Activated gamma-delta T cell (primary cell): ENCODE measurements around the gene C4orf50.

Experiments used
- DNase-seq: peaks from one replicate; lab custom pipeline; 2025; lab: John Stamatoyannopoulos, UW
- total RNA-seq, 2 donors: gene quantifications; one replicate each; lab custom pipeline; 2026; lab: John Stamatoyannopoulos, UW

C4orf50 gene
- 10.5 to 16.8 reads per million in 2 donors for total RNA-seq

DNA sequence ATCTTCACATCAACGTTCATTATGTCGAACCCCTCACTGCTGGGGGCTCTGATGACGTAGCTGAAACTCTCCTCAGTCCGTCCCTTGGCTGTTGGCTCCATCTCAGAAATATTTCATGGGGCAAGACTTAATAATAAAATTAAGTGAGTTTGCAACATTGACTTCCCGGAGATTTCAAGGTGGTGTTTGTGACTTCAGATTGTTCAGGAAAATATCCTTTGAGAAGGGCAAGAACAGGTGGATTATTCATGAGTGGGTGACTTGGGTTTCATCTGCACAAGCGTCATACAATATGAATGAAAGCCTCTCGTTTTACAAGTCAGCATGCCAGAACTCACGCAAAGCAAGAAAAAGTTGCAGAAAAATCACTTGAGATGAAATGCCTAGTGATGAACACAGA is at the start of gene C4orf50:
Gene C4orf50 (minus strand): TSS at position 101 of the 400 bp plus-strand sequence.
- no peak for DNase-seq

DNA sequence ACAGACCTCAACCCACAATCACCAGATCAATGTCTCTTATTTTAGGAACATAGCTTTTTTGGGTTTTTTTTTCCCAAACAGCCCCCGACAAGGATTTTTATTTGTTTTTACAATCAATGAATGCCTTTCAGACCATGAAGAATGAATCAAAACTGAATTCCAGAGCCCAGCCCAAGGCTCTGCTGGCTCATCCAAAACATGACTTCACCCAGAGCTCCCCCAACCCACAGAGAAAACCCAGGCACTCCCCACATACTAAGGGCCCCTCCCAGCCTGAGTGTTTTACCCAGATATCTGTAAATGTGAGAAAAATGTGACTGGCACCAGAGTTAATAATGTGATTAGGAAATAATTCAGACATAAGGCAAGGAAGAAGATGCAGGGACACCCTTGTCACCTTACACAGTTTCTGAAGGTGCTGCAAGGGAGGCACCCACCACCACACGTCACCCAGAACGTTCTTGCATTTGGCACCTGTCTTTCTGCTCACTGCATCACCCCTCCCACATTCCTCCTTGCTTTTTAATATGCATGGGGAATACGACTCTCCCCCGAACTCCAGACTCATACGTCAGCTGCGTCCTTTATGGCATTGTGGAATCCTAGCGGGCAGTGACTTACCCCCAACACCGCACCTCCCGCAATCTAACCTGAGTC is 47.8 kb upstream of the C4orf50 start:
- DNase-seq, result no peak

DNA sequence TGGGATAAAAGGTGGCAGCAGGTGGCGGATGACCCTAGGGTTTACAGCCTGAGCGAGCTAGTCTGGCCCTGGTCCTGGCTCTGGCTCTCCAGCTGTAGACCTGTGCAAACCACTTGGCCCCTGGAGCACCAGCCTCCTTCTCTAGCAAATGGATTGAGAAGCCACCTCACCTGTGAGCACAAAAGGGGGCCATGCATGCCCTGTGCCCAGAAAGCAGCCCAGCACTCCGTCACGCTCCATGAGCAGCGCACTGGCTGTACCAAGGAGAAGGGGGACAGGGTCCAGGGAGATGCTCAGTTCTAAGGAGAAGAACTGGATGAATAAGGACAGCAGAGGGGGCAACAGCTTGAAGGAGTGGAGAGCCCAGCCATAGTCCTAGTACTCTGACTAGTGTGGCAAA is 46.9 kb upstream of the C4orf50 start:
- DNase-seq, result no peak

DNA sequence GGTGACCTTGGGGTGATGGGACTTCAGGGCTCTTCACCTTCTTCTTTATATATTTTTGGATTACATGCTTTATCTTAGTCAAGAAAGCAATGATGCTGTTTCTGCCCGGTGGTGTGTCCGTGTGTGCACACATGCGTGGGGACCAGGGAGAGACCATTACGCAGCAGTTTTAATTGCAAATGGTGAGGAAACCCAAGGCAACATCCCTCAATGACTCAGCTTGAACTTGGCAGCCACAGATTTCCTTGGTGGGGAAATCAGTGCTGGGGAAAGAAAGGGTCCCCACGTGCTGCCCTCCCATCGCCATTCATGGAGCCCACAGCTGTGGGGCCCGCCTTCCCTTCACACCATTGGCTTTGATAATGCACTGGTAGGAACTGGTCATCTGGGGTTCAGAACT is 46.2 kb upstream of the C4orf50 start:
- no peak for DNase-seq

DNA sequence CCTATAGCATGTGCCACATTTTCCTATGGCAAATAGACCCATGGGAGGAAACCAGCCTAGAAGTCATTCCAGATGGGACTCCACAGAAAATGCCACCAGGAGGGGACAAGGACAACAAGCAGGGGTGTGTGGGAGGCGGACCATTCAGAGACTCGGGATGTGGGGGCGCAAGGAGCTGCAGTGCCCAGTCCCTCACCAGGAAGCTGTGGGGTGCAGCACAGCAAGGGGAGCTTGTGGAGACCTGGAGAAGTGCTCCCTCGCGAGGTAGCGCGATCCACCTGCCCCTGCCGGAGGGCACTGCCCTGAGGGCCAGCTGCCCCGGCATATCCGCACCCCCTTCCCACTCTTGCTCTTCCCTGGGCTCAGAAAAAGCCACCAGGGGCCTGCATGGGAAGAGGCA is 45.5 kb upstream of the C4orf50 start:
- DNase-seq, result no peak

DNA sequence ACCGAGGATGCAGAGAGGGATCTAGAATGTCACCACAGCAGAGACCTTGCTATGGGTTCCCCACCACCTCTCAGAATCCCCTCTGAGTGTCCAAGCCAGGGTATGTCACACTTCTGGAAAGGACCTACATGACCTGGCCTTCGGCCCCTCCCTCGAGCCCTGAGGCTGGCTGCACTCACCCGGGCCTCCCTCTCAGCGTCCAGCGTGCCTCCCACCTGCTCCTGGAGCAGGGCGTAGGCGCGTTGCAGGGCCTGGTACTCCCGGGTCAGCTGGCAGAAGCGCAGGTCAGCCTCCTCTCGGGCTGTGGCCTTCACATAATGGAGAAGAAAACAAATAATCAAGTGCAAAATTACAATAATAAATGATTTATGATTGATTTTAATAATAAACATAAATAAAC is 43.9 kb upstream of the C4orf50 start:
- DNase-seq, result no peak

DNA sequence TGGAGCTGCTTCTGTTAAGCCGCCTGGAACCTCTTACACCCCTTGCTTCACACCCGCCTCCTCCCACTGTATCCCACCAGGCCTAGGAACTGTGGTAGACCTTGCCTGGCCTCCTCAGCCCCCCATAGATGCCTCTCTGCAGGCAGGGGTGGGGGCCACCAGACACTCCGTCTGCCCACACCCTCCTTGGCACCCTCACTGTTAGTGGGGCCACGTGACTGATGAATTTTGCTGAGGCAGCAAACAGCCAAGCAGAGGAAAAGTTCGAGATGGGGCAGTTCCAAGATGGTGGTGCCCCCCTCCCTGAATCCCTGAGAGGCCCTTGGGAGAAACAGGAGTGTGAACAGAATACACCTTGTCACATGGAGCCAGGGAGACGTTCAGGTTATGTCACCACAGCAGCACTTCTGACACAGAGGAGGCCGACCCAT is 41.2 kb upstream of the C4orf50 start:
- no peak for DNase-seq

DNA sequence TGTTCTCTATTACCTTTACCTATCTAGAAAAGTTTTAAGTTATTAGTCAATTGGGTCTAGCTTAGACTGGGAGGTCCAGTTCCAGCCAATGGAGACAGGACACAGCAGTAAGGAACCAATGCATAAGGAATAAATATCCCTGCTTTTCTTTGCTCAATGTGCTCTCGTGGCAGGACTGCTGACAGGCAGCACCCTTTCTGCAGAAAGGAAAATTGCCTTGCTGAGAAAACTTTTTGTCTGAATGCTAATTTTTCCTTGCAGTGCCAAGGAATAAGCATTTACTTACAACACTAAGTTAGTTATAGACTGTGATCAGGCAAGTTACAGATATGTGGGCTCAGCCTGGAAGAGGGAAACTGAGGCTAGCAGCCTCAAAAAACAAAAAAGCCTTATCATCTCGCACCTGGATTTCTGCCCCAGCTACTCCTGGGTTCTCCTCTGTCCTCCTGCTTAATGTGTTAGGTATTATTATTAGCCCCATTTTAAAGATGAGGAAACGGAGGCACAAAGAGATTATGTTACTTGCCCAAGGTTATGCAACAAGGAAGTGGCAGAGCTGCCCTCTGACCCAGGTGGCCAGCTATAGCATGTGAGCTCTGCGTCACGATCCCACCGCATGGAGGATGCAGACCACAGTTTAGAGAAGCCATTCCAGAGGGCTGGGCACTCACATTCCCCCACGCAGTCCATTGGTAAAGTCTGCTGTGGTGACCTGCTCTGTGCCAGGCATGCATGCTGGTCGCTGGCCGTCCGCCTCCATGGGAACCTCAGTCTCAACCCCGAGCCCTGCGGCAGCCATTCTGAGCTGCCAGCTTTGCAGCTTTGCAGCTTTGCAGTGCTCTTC is 40.5 kb upstream of the C4orf50 start:
- DNase-seq, result no peak

DNA sequence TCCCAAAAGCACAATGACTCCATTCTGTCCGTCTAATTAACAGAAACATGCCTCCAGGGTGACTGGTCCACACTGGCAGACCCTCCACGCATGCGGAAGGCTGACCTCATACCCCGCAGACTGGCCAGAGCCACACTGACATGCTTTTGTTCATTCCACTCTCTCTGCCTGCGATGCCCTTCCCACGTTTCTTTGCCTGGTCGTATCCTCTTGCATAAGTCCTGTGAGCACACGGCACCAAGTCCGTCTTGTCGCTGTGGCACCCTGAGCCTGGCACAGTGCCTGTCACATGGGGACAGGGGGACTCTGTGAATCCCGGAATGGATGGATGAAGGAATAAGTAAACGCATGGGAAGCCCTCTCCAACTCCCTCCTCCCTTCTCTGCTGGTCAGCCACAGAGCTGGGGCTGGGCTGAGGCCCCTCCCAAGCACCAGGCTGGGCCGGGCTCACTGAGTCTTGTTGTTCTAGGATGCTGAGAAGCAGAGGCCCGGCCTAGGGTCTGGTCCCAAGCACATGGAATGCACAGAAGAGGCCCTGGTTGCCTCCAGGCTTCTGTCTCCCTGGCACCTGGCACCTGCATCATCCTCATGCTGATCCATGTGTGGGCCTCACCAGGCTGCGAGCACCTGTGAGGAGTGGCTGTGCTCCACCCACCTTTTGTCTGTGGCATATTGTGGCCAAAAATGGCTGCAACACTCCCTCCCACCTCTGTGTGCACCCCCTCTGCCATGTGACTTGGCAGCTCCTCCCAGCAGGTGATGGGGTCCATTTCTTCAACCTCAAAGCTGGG is 38.9 kb upstream of the C4orf50 start:
- DNase-seq, result no peak

DNA sequence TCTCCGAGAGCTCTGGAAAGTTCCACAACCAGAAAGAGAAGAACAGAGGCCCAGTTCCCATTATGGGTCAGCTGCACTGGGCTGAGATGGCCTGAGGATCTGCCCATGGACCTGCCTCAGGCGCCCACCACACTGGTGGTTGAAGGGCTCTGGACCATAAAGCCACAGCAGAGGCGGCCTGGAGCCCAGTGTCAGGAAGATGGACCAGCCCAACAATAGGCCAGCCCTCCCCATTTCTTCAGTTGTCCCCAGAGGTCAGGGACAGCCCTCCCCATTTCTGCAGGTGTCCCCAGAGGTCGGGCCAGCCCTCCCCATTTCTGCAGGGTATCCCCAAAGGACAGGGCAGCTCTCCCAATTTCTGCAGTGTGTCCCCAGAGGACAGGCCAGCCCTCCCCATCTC is 37.2 kb upstream of the C4orf50 start:
- DNase-seq, result no peak

DNA sequence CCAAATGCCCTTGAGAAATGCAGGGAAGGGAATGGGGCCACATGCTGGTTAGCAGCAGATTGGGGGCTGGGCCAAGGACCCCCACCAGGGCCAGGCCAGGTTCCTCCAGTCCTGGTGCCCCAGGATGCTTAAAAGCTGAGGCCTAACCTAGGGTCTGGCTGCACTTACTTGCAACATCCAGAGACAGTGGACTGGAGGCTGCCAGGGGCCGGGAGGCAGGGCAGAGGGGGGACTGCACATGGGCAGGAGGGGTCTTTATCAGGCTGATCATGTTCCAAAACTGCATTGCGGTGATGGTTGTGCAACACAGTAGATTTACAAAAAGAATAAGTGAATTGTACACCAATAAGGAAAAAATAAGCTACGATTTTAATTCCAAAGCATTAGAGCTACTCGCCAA is 36.8 kb upstream of the C4orf50 start:
- DNase-seq, result no peak

DNA sequence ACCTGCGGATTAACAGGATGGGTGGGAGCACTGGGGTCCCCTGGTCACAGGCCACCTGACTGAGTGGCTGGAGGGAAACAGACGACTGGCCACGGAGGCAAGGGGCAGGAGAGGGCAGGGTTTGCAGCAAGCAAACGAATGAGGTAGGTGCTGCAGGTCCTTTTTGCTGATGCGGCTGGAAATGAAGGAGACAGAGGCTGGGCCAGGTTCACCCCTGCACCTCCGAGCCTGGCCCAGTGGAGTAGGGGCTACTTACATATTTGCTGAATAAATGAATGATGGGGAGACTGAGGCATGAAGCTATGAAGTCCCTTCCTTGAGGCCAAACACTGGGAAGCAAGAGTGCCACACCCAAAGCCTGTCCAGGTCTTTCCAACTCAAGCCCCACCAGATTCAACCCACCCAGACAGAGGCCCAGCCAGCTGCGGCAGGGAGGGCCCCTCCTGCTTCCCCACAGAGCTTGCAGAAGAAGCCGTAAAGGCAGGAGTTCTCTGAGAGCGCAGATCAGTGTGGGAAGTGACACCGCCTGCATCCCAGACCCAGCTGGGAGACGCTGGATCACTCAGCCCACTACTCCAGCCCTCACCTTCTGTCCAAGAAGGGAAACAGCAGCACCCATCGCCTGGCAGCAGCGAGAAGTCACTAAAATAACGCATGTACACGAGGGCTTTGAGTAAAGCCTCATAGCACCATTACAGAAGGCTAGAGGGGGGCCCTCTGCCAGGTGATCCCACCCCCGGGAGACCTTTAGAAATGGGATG is 36.1 kb upstream of the C4orf50 start:
- DNase-seq, result no peak

DNA sequence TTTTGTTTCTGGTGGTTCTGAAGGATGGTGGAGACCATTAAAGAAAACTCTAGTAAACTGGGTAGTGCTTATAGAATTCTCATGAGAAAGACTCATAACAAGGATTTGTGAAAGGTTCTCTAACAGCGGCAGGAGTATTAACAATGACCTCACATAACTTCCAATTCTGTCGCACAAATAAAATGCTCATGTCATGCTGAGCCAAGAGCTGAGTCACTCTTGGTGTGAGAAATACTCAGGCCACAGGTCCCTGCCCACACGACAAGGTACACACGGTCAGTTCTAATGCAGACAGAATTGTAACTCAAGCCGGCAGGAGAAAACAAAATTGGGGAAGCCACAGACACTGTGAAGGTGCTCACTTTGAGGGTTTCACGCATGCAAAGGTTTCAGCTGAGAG is 34.4 kb upstream of the C4orf50 start:
- DNase-seq, result no peak

DNA sequence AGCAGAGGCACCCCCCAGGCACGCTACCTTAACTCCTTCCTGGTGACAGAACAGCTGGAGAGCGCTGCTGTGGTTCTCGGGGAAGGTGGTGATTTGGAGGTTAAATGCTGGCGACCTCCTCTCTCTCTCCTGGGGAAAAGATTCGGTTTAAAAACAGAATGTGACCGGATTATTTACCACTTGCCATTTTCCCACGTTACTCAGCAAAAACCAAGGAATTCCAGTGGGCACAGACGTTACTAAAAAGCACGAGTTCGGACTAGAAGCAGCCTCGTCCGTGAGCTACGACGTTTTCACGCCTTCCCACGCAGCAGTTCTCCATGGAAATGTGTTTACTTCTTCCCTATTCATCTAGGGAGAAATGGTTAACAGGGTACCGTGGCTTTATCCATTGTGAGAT is 32.3 kb upstream of the C4orf50 start:
- DNase-seq, result no peak

DNA sequence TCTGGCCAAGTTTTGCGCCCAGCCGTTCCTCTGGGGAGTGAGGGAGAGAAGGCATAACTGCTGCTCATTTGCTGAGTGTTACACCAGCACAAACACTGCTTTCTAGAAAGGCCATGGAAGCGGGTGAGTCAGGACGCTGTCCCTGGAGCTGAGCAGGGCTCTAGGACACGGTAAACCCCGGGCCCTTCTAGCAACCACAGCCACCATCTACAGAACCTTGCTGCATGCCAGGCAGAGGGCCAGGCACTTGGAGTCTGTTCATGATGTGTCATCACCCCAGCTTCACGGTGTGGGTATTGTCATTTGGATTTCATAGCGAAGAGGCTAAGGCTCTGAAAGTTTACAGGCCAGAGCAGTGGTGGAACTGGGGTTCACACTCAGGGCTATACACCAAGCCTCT is 31.8 kb upstream of the C4orf50 start:
- no peak for DNase-seq

DNA sequence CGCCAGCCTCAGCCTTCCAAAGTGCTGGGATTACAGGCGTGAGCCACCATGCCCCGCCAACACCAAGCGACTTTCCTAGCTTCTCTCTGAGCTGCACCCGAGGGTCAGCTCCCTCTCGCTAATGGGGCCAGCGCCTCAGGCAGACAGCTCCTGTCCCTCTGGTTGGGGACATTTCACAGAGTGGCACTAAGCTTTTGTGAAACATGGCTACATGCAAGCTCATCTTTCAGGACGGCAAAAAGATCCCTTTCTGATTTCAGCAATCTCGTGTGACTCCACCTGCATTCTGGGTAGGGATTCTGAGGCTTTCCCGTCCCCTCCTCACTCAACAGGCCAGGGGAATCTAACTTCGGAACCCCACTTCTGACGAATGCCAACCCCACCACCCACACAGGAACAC is 31.0 kb upstream of the C4orf50 start:
- no peak for DNase-seq

DNA sequence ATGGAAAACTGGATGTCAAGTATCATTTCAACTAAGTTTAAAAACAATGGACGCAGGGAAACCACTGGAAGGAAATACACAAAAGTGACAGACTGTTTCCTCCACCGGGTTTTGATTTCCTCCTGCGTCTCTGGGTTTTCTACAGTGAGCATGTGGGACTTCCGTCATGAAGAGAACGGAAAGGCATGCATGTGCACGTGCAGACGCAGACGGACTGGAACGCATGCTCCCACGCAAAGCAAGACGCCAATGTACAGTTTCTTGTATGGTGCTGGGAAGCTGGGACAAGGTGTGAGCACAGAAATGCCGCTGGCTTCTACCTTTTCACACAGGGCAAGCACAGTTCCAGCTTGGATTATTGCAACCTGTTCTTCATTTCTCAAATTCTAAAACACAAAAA is 30.3 kb upstream of the C4orf50 start:
- no peak for DNase-seq

DNA sequence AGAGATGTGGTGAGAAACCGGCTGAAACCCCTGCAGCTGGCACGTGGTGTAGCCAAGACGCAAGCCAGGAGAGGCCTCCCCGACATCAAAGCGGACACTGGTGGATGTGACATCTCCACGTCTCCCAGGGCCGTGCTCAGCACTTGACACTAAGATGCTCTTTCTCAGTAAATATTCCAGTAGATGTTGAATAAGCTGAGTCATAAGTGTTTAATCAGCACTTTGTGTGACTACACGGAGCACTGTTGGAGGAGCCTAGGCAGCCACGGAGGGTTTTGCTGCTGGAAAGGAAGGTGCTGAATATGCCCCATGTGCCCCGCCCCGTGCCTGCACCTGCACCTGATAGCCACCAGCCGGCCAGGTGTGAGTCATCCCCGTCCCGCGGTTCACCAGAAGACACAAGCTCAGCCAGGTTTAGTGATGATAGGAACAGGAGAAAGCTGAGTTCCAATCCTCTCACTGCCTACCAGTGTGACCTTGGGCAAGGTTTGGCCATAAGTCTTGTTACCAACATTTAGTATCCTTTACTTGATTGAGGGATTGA is 29.0 kb upstream of the C4orf50 start:
- no peak for DNase-seq

DNA sequence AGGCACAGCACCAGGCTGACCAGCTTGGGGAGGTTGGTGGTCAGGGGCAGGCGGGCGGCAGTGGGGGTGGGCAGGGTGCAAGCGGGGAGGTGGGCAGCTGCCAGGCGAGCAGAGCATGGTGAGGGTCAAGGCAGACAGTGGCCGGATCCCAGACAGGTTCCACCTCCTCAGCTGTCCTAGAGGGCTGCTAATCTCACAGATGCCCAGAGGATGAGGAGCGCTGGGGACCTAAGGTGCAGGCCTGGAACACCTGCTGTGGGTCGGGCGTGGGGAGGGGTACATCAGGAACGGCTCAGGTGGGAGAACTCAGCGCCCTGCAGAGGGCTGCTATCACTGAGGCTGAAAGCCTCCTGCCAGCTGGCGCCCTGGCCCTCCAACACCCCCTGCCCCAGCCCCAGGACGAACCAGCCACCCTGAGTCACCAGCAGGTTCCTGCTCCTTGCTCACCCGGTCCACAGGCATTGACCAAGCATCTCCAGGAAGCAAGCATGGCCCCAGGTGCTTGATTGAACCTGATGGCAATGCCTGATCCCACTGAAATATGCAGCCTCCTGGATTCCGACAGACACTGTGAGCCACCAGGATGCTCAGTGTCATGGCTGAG is 28.4 kb upstream of the C4orf50 start:
- no peak for DNase-seq

DNA sequence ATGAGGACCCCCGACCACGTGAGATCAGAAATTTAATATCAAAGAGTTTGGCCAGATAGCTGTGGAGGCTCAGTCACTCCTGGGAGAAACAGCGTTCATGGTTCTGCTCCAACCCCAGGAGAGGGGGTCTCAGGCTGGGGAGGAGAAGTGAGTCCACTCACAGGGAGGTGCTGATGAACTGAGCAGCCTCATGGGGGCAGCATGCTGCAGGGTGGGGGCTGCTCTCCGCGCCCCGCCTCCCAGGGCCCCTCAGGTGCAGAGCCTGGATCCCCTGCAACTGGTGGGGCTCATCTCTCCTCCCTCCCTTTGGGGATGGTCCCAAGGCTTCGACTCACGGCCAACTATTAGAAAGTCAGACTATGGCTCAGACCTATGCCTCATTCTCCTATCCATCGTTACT is 26.6 kb upstream of the C4orf50 start:
- DNase-seq, result no peak

DNA sequence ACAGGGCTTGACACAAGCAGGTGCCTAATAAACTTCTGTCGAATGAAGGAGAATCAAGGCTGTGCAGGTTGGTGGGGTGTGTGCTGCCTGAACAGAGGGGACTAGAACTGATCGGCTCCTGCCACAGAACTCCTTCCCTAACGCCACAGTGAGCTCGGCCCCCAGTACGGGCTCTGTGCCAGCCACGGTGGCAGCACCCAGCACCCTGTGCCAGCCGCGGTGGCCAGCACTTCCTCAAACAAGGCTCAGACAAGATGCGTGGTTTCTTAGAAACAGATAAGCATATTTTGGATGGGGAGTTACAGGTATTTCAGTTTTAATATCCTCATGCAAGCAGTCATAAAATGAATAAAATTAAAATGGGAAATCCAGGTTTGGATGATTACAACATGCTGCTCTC is 26.0 kb upstream of the C4orf50 start:
- no peak for DNase-seq
